Measurements from ENCODE around the gene CCT5.
A peak's percentile ranks its signal among the peaks of the same experiment; 100 is the strongest.

The CCT5 gene

DNA sequence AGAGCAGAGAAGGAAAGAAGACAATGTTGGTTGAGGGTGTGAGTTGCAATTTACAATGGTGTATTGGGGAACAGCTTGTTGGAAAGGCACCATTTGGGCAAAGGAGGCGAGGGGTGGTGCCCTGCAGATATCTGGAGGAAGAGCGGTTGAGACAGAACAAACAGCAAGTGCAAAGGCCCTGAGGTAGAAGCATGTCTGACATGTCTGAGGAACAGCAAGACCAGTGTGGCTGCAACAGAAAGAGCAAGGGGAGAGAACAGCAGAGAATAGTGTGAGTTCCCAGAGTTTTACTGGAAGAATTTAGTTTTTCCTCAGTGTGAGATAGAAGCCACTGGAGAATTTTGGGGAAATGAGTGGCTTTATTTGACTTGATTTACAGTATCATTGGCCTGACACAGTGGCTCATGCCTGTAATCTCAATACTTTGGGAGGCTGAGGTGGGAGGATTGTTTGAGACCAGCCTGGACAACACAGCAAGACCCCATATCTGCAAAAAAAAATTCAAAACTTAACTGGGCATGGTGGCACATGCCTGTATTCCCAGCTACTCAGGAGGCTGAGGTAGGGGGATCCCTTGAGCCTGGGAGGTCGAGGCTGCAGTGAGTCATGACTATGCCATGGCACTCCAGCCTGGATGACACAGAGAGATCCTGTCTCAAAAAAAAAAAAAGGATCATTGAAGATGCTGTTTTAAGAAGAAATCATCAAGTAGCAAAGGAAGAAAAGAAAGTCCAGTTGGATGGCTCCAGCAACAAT is 44.0 kb downstream of the CCT5 start:
- Histone ChIP-seq H3K4me1 (ENCODE audit: insufficient read depth, low read length) (no peaks in the 10 kb centered on the region), H3K9ac (ENCODE audit: low read depth, low read length) (no peak overlapping the region), H3K4me3 (ENCODE audit: low read length) (no peak overlapping the region), H3K9me3 (ENCODE audit: insufficient read depth, low read depth, low read length) (no peaks in the 10 kb centered on the region), H3K27ac (ENCODE audit: low read length) (no peak overlapping the region), H3K36me3 (ENCODE audit: insufficient read depth, low read depth, low read length) (no peaks in the 10 kb centered on the region), H3K27me3 (ENCODE audit: insufficient read depth, low read length) (no peaks in the 10 kb centered on the region)

- Histone ChIP-seq H3K36me3 (ENCODE audit: insufficient read depth, low read depth, low read length) (no peaks in the 10 kb centered on the region), H3K27me3 (ENCODE audit: insufficient read depth, low read length) (no peaks in the 10 kb centered on the region), H3K27ac (ENCODE audit: low read length) (no peak overlapping the region), H3K9ac (ENCODE audit: low read depth, low read length) (no peak overlapping the region), H3K4me1 (ENCODE audit: insufficient read depth, low read length) (no peaks in the 10 kb centered on the region), H3K9me3 (ENCODE audit: insufficient read depth, low read depth, low read length) (no peaks in the 10 kb centered on the region), H3K4me3 (ENCODE audit: low read length) (no peak overlapping the region)
These were observed 45.7 kb downstream of the CCT5 start for GRCh38 chr5:10295619-10296326.

GRCh38 chr5:10297646-10298204 is 47.6 kb downstream of the CCT5 start:
- H3K27ac ChIP-seq (ENCODE audit: low read length), result no peak overlapping the region
- H3K27me3 ChIP-seq (ENCODE audit: insufficient read depth, low read length), result no peaks in the 10 kb centered on the region
- H3K4me3 ChIP-seq (ENCODE audit: low read length), result no peak overlapping the region
- no peaks in the 10 kb centered on the region for H3K36me3 ChIP-seq (ENCODE audit: insufficient read depth, low read depth, low read length)
- no peaks in the 10 kb centered on the region for H3K4me1 ChIP-seq (ENCODE audit: insufficient read depth, low read length)
- no peaks in the 10 kb centered on the region for H3K9me3 ChIP-seq (ENCODE audit: insufficient read depth, low read depth, low read length)
- no peak overlapping the region for H3K9ac ChIP-seq (ENCODE audit: low read depth, low read length)

DNA sequence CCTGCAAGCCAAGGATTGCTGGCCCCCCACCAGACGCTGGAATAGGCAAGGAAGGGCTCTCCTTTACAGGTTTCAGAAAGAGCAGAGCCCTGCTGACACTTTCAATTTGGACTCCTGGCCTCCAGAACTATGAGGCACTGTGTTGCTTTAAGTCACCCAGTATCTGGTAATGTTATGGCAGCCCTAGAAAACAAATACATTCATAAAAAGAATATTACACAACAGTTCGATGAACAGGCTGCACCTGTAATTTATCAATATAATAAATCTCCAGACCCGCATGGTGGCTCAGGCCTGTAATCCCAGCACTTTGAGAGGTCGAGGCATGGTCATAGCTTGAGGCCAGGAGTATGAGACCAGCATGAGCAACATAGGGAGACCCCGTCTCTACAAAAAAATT is 50.2 kb downstream of the CCT5 start:
- H3K4me1 ChIP-seq (ENCODE audit: insufficient read depth, low read length), result no peaks in the 10 kb centered on the region
- no peak overlapping the region for H3K27ac ChIP-seq (ENCODE audit: low read length)
- H3K9ac ChIP-seq (ENCODE audit: low read depth, low read length), result no peak overlapping the region
- no peaks in the 10 kb centered on the region for H3K9me3 ChIP-seq (ENCODE audit: insufficient read depth, low read depth, low read length)
- no peak overlapping the region for H3K4me3 ChIP-seq (ENCODE audit: low read length)
- no peaks in the 10 kb centered on the region for H3K27me3 ChIP-seq (ENCODE audit: insufficient read depth, low read length)
- H3K36me3 ChIP-seq (ENCODE audit: insufficient read depth, low read depth, low read length), result no peaks in the 10 kb centered on the region

- Histone ChIP-seq H3K27ac (ENCODE audit: low read length) (no peak overlapping the region), H3K9me3 (ENCODE audit: insufficient read depth, low read depth, low read length) (no peaks in the 10 kb centered on the region), H3K9ac (ENCODE audit: low read depth, low read length) (no peak overlapping the region), H3K27me3 (ENCODE audit: insufficient read depth, low read length) (peaks cover 3% of the 10 kb centered on the region; the same call in 1 of the 2 replicates), H3K4me1 (ENCODE audit: insufficient read depth, low read length) (no peaks in the 10 kb centered on the region), H3K4me3 (ENCODE audit: low read length) (no peak overlapping the region), H3K36me3 (ENCODE audit: insufficient read depth, low read depth, low read length) (no peaks in the 10 kb centered on the region)
These were observed 51.2 kb downstream of the CCT5 start for GRCh38 chr5:10301266-10301665.

DNA sequence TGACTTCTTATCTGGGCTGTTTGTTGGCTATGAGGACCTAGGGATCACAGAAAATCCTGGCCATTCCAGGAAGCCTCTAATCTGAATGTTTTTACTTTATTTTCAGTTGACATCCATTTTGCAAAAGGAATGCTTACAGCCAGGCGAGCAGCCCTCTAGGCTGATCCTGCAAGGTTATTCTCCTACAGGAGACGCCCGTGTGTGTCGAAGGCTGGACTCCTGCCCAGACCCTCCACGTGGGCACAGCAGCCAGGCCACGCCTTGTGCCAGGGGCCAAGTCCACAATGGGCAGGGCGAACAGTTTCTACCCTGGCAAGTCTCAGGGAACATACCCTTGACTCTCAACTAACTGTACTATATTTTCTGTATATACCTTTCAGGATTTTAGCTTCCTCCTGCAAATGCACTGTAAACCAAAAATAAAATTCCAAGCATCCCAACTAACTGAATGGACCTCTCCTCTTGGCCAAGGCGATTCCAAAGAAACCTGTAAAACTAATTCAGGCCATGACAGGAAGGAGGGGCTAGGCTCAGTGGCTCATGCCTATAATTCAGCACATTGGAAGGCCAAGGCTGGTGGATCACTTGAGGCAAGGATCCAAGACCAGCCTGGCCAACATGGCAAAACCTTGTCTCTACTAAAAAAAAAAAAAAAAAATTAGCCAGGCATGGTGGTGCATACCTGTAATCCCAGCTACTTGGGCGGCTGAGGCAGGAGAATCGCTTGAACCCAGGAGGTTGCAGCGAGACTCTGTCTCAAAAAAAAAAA is 51.9 kb downstream of the CCT5 start:
- Histone ChIP-seq H3K27ac (ENCODE audit: low read length) (no peak overlapping the region), H3K27me3 (ENCODE audit: insufficient read depth, low read length) (peaks cover 11% of the 10 kb centered on the region), H3K4me3 (ENCODE audit: low read length) (no peak overlapping the region), H3K9ac (ENCODE audit: low read depth, low read length) (no peak overlapping the region), H3K9me3 (ENCODE audit: insufficient read depth, low read depth, low read length) (no peaks in the 10 kb centered on the region), H3K4me1 (ENCODE audit: insufficient read depth, low read length) (peaks cover 7% of the 10 kb centered on the region; the same call in 1 of the 2 replicates), H3K36me3 (ENCODE audit: insufficient read depth, low read depth, low read length) (no peaks in the 10 kb centered on the region)

- Histone ChIP-seq H3K4me3 (ENCODE audit: low read length) (no peak overlapping the region), H3K9ac (ENCODE audit: low read depth, low read length) (no peak overlapping the region), H3K4me1 (ENCODE audit: insufficient read depth, low read length) (peaks cover 8% of the 10 kb centered on the region; the same call in 1 of the 2 replicates), H3K27ac (ENCODE audit: low read length) (no peak overlapping the region), H3K9me3 (ENCODE audit: insufficient read depth, low read depth, low read length) (no peaks in the 10 kb centered on the region), H3K27me3 (ENCODE audit: insufficient read depth, low read length) (peaks cover 18% of the 10 kb centered on the region), H3K36me3 (ENCODE audit: insufficient read depth, low read depth, low read length) (no peaks in the 10 kb centered on the region)
These were observed 53.1 kb downstream of the CCT5 start for GRCh38 chr5:10303201-10303600.

DNA sequence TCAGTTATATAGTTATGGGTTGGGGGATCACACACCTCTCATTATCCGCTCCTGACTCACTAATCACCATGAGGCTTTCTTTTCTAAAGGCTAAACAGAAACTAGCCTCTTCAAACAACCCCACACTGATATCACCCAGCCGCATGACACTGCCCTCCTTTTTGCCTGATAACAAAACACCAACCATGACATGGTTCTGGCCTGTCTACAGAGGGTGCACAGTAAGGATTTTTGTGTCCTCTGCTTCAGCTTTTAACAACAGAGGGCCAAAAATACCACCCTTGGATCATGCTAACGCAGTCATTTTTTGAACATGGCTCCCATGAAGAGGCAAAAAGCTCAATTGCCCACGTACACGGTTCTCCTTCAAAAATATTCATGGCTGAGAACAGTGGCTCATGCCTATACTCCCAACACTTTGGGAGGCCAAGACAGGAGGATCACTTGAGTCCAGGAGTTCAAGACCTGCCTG is 53.7 kb downstream of the CCT5 start:
- no peak overlapping the region for H3K27ac ChIP-seq (ENCODE audit: low read length)
- peaks cover 8% of the 10 kb centered on the region; the same call in 1 of the 2 replicates for H3K4me1 ChIP-seq (ENCODE audit: insufficient read depth, low read length)

DNA sequence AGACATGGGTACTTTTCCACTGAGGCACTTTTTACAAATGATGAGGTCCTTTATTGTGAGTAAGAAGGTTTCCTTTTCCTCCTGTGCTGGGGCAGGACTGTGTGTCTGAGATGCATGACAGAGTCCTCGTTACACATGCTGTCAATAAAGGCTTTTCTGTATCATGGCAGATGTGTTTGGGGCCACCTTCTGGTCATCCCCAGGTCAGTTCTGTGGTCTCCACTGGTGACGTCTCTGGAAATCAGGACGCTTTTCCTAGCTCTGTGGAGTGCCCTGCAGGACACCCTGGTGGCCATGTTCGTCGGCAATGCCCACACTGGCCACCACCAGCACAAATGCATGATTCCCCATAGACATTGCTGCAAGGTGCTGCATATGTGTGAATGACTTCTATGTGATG is 54.9 kb downstream of the CCT5 start:
- peaks cover 18% of the 10 kb centered on the region for H3K27me3 ChIP-seq (ENCODE audit: insufficient read depth, low read length)
- peaks cover 8% of the 10 kb centered on the region; the same call in 1 of the 2 replicates for H3K4me1 ChIP-seq (ENCODE audit: insufficient read depth, low read length)
- H3K9me3 ChIP-seq (ENCODE audit: insufficient read depth, low read depth, low read length), result no peaks in the 10 kb centered on the region
- H3K4me3 ChIP-seq (ENCODE audit: low read length), result no peak overlapping the region
- no peaks in the 10 kb centered on the region for H3K36me3 ChIP-seq (ENCODE audit: insufficient read depth, low read depth, low read length)
- no peak overlapping the region for H3K9ac ChIP-seq (ENCODE audit: low read depth, low read length)
- H3K27ac ChIP-seq (ENCODE audit: low read length), result no peak overlapping the region

More for the DNA sequence above, 53.7 kb downstream of the CCT5 start:
- no peaks in the 10 kb centered on the region for H3K36me3 ChIP-seq (ENCODE audit: insufficient read depth, low read depth, low read length)
- no peak overlapping the region for H3K9ac ChIP-seq (ENCODE audit: low read depth, low read length)
- no peak overlapping the region for H3K4me3 ChIP-seq (ENCODE audit: low read length)
- H3K27me3 ChIP-seq (ENCODE audit: insufficient read depth, low read length), result peaks cover 18% of the 10 kb centered on the region
- no peaks in the 10 kb centered on the region for H3K9me3 ChIP-seq (ENCODE audit: insufficient read depth, low read depth, low read length)

DNA sequence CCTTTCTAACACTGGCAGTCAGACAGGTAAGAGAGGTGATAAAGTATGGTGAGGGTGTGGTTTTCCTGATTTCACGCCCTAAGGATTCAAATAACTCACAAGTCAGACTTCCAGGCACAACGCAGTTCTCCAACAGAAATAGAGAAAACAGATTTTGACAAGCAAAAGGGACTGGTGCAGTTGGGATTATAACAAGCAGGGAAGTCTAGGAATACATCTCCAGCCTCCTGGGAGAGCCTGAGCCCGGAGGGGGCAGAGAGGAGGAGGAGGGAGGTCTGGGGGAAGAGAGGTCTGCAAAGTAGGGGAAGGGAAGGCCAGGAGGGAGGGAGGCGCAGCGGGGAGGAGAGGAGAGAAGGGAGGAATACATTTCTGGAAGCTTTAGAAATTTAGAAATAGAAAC is 56.0 kb downstream of the CCT5 start:
- H3K4me1 ChIP-seq (ENCODE audit: insufficient read depth, low read length), result peaks cover 8% of the 10 kb centered on the region; the same call in 1 of the 2 replicates
- no peaks in the 10 kb centered on the region for H3K9me3 ChIP-seq (ENCODE audit: insufficient read depth, low read depth, low read length)
- no peak overlapping the region for H3K9ac ChIP-seq (ENCODE audit: low read depth, low read length)
- H3K36me3 ChIP-seq (ENCODE audit: insufficient read depth, low read depth, low read length), result no peaks in the 10 kb centered on the region
- H3K27me3 ChIP-seq (ENCODE audit: insufficient read depth, low read length), result peaks cover 18% of the 10 kb centered on the region
- no peak overlapping the region for H3K27ac ChIP-seq (ENCODE audit: low read length)
- H3K4me3 ChIP-seq (ENCODE audit: low read length), result peak overlapping the region; percentile 88; the same call in 1 of the 2 replicates

- H3K9me3 ChIP-seq (ENCODE audit: insufficient read depth, low read depth, low read length), result no peaks in the 10 kb centered on the region
- H3K27me3 ChIP-seq (ENCODE audit: insufficient read depth, low read length), result peaks cover 18% of the 10 kb centered on the region
- peak overlapping the region; percentile 78 for H3K9ac ChIP-seq (ENCODE audit: low read depth, low read length)
- no peak overlapping the region for H3K27ac ChIP-seq (ENCODE audit: low read length)
- peaks cover 8% of the 10 kb centered on the region; the same call in 1 of the 2 replicates for H3K4me1 ChIP-seq (ENCODE audit: insufficient read depth, low read length)
- H3K4me3 ChIP-seq (ENCODE audit: low read length), result peak overlapping the region; percentile 88
- no peaks in the 10 kb centered on the region for H3K36me3 ChIP-seq (ENCODE audit: insufficient read depth, low read depth, low read length)
These were observed 56.7 kb downstream of the CCT5 start for GRCh38 chr5:10306806-10307205.
